Esophagus muscularis mucosa (tissue), 4 donors: ENCODE results near the gene ZNF398. TPM values are rescaled to one million over a fixed set of nuclear protein-coding genes. Genes with fewer than 3 reads are reported as not detected.

Experiments used
- DNase-seq: peaks from one replicate; pipeline ENCODE4 v3.0.0-alpha.2; 2017; ENCODE audit errors: extremely low spot score
- H3K27ac ChIP-seq, 4 donors: fragments of 200-600 bp; sonication (generic); replicated peaks in 1 of 4; 1 replicate in 3 of 4; 2 replicates in 1 of 4; pipeline ENCODE4 v1.5.1; 2016 to 2019; ENCODE audit warnings: mild to moderate bottlenecking in 1 of 4
- H3K27me3 ChIP-seq, 4 donors: fragments of 200-600 bp; sonication (generic); one replicate each; pipeline versions ENCODE4 v1.5.1 to v1.6.0; 2016 to 2019
- H3K36me3 ChIP-seq, 4 donors: fragments of 200-600 bp; sonication (generic); one replicate each; pipeline ENCODE4 v1.5.1; 2016 to 2019
- H3K4me1 ChIP-seq, 4 donors: fragments of 200-600 bp; sonication (generic); one replicate each; pipeline ENCODE4 v1.5.1; 2016 to 2019
- H3K4me3 ChIP-seq, 4 donors: fragments of 200-600 bp; sonication (generic); 1 replicate in 2 of 4; 2 replicates in 2 of 4; pipeline ENCODE4 v1.5.1; 2016 to 2019; ENCODE audit warnings: mild to moderate bottlenecking in 4 of 4, moderate library complexity in 1 of 4
- H3K9me3 ChIP-seq, 4 donors: fragments of 200-600 bp; sonication (generic); 1 replicate in 3 of 4; 2 replicates in 1 of 4; pipeline ENCODE4 v1.5.1; 2016 to 2019
- EP300 ChIP-seq: sonication (generic); formaldehyde crosslinking; IDR thresholded peaks from one replicate; pipeline ENCODE4 v1.6.1; 2017; ENCODE audit warnings: antibody characterized with exemption
- POLR2A ChIP-seq: fragments of 450-650 bp; IDR thresholded peaks from one replicate; pipeline ENCODE4 v1.6.1; 2017; ENCODE audit warnings: antibody characterized with exemption, moderate library complexity, mild to moderate bottlenecking, low read depth
- POLR2AphosphoS5 ChIP-seq, 2 donors: sonication (generic); formaldehyde crosslinking; IDR thresholded peaks; one replicate each; pipeline ENCODE4 v1.6.1; 2017; ENCODE audit warnings: antibody characterized with exemption in 2 of 2
- WGBS: methylation state at CpG from one replicate; pipeline ENCODE4 v1.1.5; 2018; 5-methylcytosine and 5-hydroxymethylcytosine counted together
- intact Hi-C: fragments of 100-400 bp; cut with DNase I; formaldehyde crosslinking; loops from one replicate; pipeline ENCODE4 v1.15.1; 2023
- total RNA-seq, 4 donors: library from RNA; depleted of rRNA; stranded (reverse); fragments of >200 nt; gene quantifications; one replicate each; pipeline versions ENCODE4 v1.1.0 to v1.2.1, GENCODE V29; 2016
- TF ChIP-seq, protein P1 (sequence below), 3 experiments: fragments of 200-600 bp in 2 of 3; fragments of 450-650 bp in 1 of 3; sonication (generic) in 2 of 3; IDR thresholded peaks; one replicate each; pipeline ENCODE4 v1.5.1; 2017 to 2019; ENCODE audit warnings: antibody characterized with exemption in 3 of 3, mild to moderate bottlenecking in 2 of 3, moderate library complexity in 1 of 3

ZNF398 gene
- total RNA-seq, 4 donors from 2014 or later: 16.9 to 22.6 (median 19.2) TPM

DNA sequence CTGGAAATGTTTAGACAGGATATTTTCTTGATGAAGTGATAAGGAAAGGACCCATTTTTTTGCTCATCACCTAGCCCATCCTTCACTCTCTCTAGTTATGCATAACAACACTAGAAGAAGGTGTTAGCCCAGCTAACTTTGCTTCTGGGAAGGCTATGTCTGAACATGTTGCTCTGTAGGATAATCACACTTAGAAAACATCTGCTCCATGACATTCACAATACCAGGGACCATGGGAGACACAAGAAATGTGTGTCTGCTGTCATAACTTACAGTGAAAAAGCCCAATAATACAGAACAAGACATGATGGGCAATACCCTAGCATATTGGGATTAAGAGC, 34.2 kb downstream of the ZNF398 start:
- no peaks in the 10 kb centered on the region for H3K27me3 ChIP-seq
- TF ChIP-seq POLR2AphosphoS5 (IDR thresholded peaks at IDR 0.05) (no peak), EP300 (no peak), POLR2A (no peak)
- TF ChIP-seq, protein P1, sequence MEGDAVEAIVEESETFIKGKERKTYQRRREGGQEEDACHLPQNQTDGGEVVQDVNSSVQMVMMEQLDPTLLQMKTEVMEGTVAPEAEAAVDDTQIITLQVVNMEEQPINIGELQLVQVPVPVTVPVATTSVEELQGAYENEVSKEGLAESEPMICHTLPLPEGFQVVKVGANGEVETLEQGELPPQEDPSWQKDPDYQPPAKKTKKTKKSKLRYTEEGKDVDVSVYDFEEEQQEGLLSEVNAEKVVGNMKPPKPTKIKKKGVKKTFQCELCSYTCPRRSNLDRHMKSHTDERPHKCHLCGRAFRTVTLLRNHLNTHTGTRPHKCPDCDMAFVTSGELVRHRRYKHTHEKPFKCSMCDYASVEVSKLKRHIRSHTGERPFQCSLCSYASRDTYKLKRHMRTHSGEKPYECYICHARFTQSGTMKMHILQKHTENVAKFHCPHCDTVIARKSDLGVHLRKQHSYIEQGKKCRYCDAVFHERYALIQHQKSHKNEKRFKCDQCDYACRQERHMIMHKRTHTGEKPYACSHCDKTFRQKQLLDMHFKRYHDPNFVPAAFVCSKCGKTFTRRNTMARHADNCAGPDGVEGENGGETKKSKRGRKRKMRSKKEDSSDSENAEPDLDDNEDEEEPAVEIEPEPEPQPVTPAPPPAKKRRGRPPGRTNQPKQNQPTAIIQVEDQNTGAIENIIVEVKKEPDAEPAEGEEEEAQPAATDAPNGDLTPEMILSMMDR (IDR thresholded peaks at IDR 0.05): no peak
- no peak for DNase-seq
- intact Hi-C loops: no loop called here
- H3K4me3 ChIP-seq: no peak overlapping the region
- peaks cover 35 to 53% (median 45%) of the 10 kb centered on the region in 4 donors for H3K36me3 ChIP-seq
- no peaks in the 10 kb centered on the region for H3K9me3 ChIP-seq
- H3K27ac ChIP-seq: peak overlapping the region in 1 of 4 donors; percentile 3
- peaks cover 9 to 19% (median 16%) of the 10 kb centered on the region in 4 donors for H3K4me1 ChIP-seq

DNA sequence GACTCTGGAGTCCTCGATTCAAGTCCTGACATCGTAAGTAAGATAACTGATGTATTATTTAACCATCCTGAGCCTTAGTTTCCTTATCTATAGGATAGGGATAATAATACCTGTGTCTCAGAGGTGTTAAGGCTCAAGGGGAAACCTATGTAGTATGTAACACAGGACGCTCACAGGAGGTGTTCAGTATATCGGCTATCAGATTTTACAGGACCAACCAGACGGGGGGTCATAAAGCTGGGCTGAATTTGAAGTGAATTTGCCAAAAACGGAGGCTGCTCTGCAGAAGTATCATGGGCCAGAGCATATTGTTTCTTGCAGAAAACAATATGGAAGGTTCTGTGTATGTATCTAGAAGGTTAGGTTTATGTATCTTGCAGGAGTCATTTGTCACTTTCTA, 37.0 kb downstream of the ZNF398 start:
- 92% methylated on average over 6 of the region's 6 CpGs for WGBS
- no peaks in the 10 kb centered on the region for H3K27me3 ChIP-seq
- intact Hi-C loops: no loop called here
- TF ChIP-seq, protein P1 (IDR thresholded peaks at IDR 0.05): no peak
- TF ChIP-seq POLR2AphosphoS5 (IDR thresholded peaks at IDR 0.05) (no peak), EP300 (no peak), POLR2A (no peak)
- H3K27ac ChIP-seq: no peak overlapping the region
- DNase-seq: no peak
- H3K36me3 ChIP-seq: peaks cover 7 to 25% (median 16%) of the 10 kb centered on the region in 4 donors
- no peak overlapping the region for H3K4me3 ChIP-seq
- no peaks in the 10 kb centered on the region for H3K9me3 ChIP-seq
- H3K4me1 ChIP-seq: peaks cover 9 to 19% (median 16%) of the 10 kb centered on the region in 4 donors

DNA sequence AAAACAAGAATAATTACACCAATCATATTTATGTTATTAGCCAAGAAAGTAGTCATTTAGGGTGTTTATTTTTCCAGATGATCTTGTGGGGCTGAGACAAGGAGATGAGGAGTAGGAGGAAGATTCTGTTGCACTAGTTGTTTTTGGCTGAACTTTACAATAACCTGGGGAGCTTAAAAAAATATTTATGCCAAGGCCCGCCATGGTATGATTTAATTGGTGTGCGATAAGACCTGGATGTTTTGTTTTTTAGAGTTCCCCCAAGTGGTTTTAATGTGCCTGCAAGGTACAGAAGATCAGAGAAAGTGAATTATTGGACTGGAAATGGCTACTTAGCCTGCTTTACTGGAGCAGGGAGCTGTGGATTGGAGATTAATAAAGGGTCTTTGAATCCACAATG, 41.0 kb downstream of the ZNF398 start:
- Histone ChIP-seq H3K4me1 (no peaks in the 10 kb centered on the region), H3K27me3 (peaks cover 0 to 3% (median 0%) of the 10 kb centered on the region in 4 donors), H3K36me3 (no peaks in the 10 kb centered on the region), H3K4me3 (no peak overlapping the region), H3K27ac (no peak overlapping the region), H3K9me3 (no peaks in the 10 kb centered on the region)
- 40% methylated on average over 2 of the region's 2 CpGs for WGBS
- no peak for TF ChIP-seq EP300
- TF ChIP-seq, protein P1 (IDR thresholded peaks at IDR 0.05): no peak
- TF ChIP-seq POLR2A: no peak
- no peak for TF ChIP-seq POLR2AphosphoS5 (IDR thresholded peaks at IDR 0.05)
- DNase-seq: no peak
- intact Hi-C loops: no loop called here

DNA sequence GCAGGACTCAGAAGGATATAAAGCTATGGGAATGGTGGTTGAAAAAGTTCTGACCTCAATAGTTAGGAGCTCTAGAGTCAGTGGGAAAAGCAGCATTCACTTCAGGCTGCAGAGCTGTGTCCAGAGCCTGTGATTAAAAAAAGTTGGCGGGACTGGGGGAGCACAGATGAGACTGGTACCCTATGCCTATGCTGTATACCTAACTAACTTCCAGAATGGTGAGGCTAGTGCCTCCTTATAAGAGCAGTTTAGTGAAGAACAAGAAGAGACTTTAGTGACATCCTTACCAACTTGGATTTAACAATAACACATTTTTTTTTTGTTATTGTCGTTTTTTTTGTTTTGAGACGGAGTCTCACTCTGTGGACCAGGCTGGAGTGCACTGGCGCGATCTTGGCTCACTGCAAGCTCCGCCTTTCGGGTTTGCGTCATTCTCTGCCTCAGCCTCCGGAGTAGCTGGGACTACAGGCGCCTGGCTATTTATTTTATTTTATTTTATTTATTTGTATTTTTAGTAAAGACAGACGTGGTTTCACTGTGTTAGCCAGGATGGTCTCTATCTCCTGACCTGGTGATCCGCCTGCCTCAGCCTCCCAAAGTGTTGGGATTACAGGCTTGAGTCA, 41.5 kb downstream of the ZNF398 start:
- TF ChIP-seq EP300: no peak
- no peak for TF ChIP-seq POLR2AphosphoS5 (IDR thresholded peaks at IDR 0.05)
- TF ChIP-seq, protein P1 (IDR thresholded peaks at IDR 0.05): no peak
- TF ChIP-seq POLR2A: no peak
- H3K4me3 ChIP-seq: no peak overlapping the region
- no peak for DNase-seq
- peaks cover 0 to 3% (median 0%) of the 10 kb centered on the region in 4 donors for H3K27me3 ChIP-seq
- H3K4me1 ChIP-seq: no peaks in the 10 kb centered on the region
- no peak overlapping the region for H3K27ac ChIP-seq
- 58% methylated on average over 12 of the region's 12 CpGs for WGBS
- H3K36me3 ChIP-seq: no peaks in the 10 kb centered on the region
- intact Hi-C loops: no loop called here
- H3K9me3 ChIP-seq: no peaks in the 10 kb centered on the region

DNA sequence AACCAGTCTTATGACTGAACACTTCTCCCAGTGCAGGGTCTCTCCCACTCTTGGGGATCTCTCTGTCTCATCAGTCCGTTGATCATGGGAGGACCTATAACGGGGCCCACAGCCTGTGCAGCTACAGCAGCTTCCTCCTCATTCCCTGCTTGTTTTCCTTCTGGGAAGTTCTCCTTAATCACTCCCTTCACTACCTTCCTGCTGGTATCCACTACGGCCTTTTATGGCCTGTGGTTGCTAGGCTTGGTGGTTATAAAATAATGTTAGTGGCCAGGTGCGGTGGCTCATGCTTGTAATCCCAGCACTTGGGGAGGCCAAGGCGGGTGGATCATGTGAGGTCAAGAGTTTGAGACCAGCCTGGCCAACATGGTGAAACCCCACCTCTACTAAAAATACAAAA, 44.6 kb downstream of the ZNF398 start:
- DNase-seq: no peak
- peaks cover 11 to 15% (median 13%) of the 10 kb centered on the region in 4 donors for H3K4me1 ChIP-seq
- peaks cover 0 to 3% (median 0%) of the 10 kb centered on the region in 4 donors for H3K27me3 ChIP-seq
- intact Hi-C loops: no loop called here
- WGBS: 70% methylated on average over 5 of the region's 5 CpGs
- H3K36me3 ChIP-seq: no peaks in the 10 kb centered on the region
- no peaks in the 10 kb centered on the region for H3K9me3 ChIP-seq
- TF ChIP-seq POLR2A: no peak
- H3K4me3 ChIP-seq: no peak overlapping the region
- no peak overlapping the region for H3K27ac ChIP-seq
